HG03064 (cell line): ENCODE data around the gene NUDT8.
A peak's percentile ranks its signal among the peaks of the same experiment; 100 is the strongest.
"Not testable (repeated sequence)": the region's sequence is repeated elsewhere in the genome, so short reads cannot be mapped to it uniquely, and the experiment has no call there.

Source experiments
- ATAC-seq: cut with Tn5 transposase; IDR thresholded peaks from one replicate; pipeline ENCODE4 v1.9.1; 2021; ENCODE audit warnings: low read depth; ENCODE audit not compliant: unreplicated experiment

Gene NUDT8

GRCh38 chr11:67630228-67630942 is 648 bp upstream of the NUDT8 start:
- ATAC-seq, result peak; percentile 61

GRCh38 chr11:67628710-67629385 is 889 bp downstream of the NUDT8 start:
- ATAC-seq, result no peak

GRCh38 chr11:67627812-67628624 is 1.7 kb downstream of the NUDT8 start:
- no peak for ATAC-seq

- ATAC-seq, result no peak
These were observed 2.3 kb downstream of the NUDT8 start for GRCh38 chr11:67627441-67627811.

- ATAC-seq, result no peak
These were observed 2.8 kb downstream of the NUDT8 start for GRCh38 chr11:67626970-67627369.

- not testable (repeated sequence) for ATAC-seq
These were observed 3.5 kb downstream of the NUDT8 start for GRCh38 chr11:67626131-67626833.

GRCh38 chr11:67623795-67624194 is 5.9 kb downstream of the NUDT8 start:
- not testable (repeated sequence) for ATAC-seq

- not testable (repeated sequence) for ATAC-seq
These were observed 6.8 kb downstream of the NUDT8 start for GRCh38 chr11:67622905-67623304.

GRCh38 chr11:67621928-67622327 is 7.8 kb downstream of the NUDT8 start:
- not testable (repeated sequence) for ATAC-seq

GRCh38 chr11:67620621-67621020 is 9.1 kb downstream of the NUDT8 start:
- not testable (repeated sequence) for ATAC-seq

GRCh38 chr11:67619683-67620618 is 9.8 kb downstream of the NUDT8 start:
- not testable (repeated sequence) for ATAC-seq

GRCh38 chr11:67618901-67619659 is 10.7 kb downstream of the NUDT8 start:
- not testable (repeated sequence) for ATAC-seq

- ATAC-seq, result no peak
These were observed 12.3 kb downstream of the NUDT8 start for GRCh38 chr11:67617243-67617953.

- no peak for ATAC-seq
These were observed 13.1 kb downstream of the NUDT8 start for GRCh38 chr11:67616431-67617242.

- ATAC-seq, result no peak
These were observed 13.9 kb downstream of the NUDT8 start for GRCh38 chr11:67615728-67616430.

- ATAC-seq, result no peak
These were observed 14.7 kb downstream of the NUDT8 start for GRCh38 chr11:67614730-67615714.
